Transverse colon (tissue), 4 donors: Measurements from ENCODE around the gene APBA3. TPM values are rescaled to one million over a fixed set of nuclear protein-coding genes. Genes with fewer than 3 reads are reported as not detected.

Experiments used
- DNase-seq: peaks from one replicate; pipeline ENCODE4 v3.0.0-alpha.2; 2019
- H3K27ac ChIP-seq, 4 donors: fragments of 200-600 bp; sonication (generic); 2 replicates each; pipeline ENCODE4 v1.5.1; 2016 to 2018; ENCODE audit warnings: inconsistent platforms in 4 of 4
- H3K27me3 ChIP-seq: fragments of 200-600 bp; sonication (generic); 2 replicates; pipeline ENCODE4 v1.5.1; 2017; ENCODE audit warnings: inconsistent platforms
- H3K36me3 ChIP-seq, 4 donors: fragments of 200-600 bp; sonication (generic); 2 replicates each; pipeline ENCODE4 v1.5.1; 2017 to 2019; ENCODE audit warnings: inconsistent platforms in 4 of 4
- H3K4me1 ChIP-seq, 4 donors: fragments of 200-600 bp; sonication (generic); 2 replicates each; pipeline ENCODE4 v1.5.1; 2017 to 2020; ENCODE audit warnings: inconsistent platforms in 4 of 4
- H3K4me3 ChIP-seq, 4 donors: fragments of 200-600 bp; sonication (generic); 1 replicate in 1 of 4; 2 replicates in 3 of 4; pipeline versions ENCODE4 v1.5.1 to v1.6.1; 2017 to 2019; ENCODE audit warnings: inconsistent platforms in 4 of 4
- H3K9me3 ChIP-seq, 2 donors: fragments of 200-600 bp; sonication (generic); 2 replicates each; pipeline ENCODE4 v1.5.1; 2017 to 2019; ENCODE audit warnings: inconsistent platforms in 2 of 2
- CTCF ChIP-seq, 5 experiments: fragments of 200-600 bp in 3 of 5; fragments of 450-650 bp in 2 of 5; sonication (generic) in 3 of 5; IDR thresholded peaks; 1 replicate in 2 of 5; 2 replicates in 3 of 5; pipeline ENCODE4 v1.5.1; 2016 to 2017; ENCODE audit warnings: antibody characterized with exemption in 5 of 5, inconsistent platforms in 3 of 5, mild to moderate bottlenecking in 2 of 5, moderate library complexity in 1 of 5
- EP300 ChIP-seq: sonication (generic); formaldehyde crosslinking; IDR thresholded peaks from one replicate; pipeline ENCODE4 v1.6.1; 2017; ENCODE audit warnings: antibody characterized with exemption, low read depth
- POLR2A ChIP-seq: fragments of 450-650 bp; IDR thresholded peaks from one replicate; pipeline ENCODE4 v1.6.1; 2016; ENCODE audit warnings: antibody characterized with exemption, mild to moderate bottlenecking, moderate library complexity
- POLR2AphosphoS5 ChIP-seq, 3 donors: sonication (generic); formaldehyde crosslinking; IDR thresholded peaks; one replicate each; pipeline ENCODE4 v1.6.1; 2016; ENCODE audit warnings: antibody characterized with exemption in 3 of 3
- WGBS, 2 donors: methylation state at CpG; one replicate each; pipeline ENCODE4 v1.1.5; 2018; ENCODE audit warnings: low coverage in 1 of 2; 5-methylcytosine and 5-hydroxymethylcytosine counted together
- in situ Hi-C, 4 donors: fragments of 200-750 bp; cut with MboI; loops; one replicate each; pipeline versions ENCODE4 v1.15.0 to v1.15.1; 2017; ENCODE audit warnings: low sequenced_read_pairs in 3 of 4, low pct_ligation_motif_present in 1 of 4, low pct_unique_long_range_greater_than_20kb in 1 of 4
- intact Hi-C: fragments of 100-400 bp; cut with DNase I; formaldehyde crosslinking; loops from one replicate; pipeline ENCODE4 v1.15.1; 2023; ENCODE audit warnings: low total_unique reads
- total RNA-seq, 4 donors: library from RNA; depleted of rRNA; stranded (reverse); fragments of >200 nt; gene quantifications; one replicate each; pipeline ENCODE4 v1.1.0, GENCODE V29; 2016

APBA3 gene
- total RNA-seq, result 100 to 1,000 TPM in 2 of 4 donors, 10 to 100 TPM in 2; 24.0 to 284 (median 95.7) TPM

- H3K9me3 ChIP-seq, result no peaks in the 10 kb centered on the region
- TF ChIP-seq CTCF (IDR thresholded peaks at IDR 0.05), result peak; percentile 54 to 85 (median 75)
- TF ChIP-seq POLR2A, result peak; percentile 79
- peak; percentile 80 to 86 (median 85) for TF ChIP-seq POLR2AphosphoS5 (IDR thresholded peaks at IDR 0.05)
- no peak for TF ChIP-seq EP300
- DNase-seq, result peak; percentile 95
- peaks cover 7 to 42% (median 33%) of the 10 kb centered on the region in 4 donors for H3K4me1 ChIP-seq
- 3 to 13% methylated on average over 7 to 42 of the region's 45 CpGs for WGBS, 2 donors
- peak within 1 kb of the TSS; percentile 86 to 95 (median 90) for H3K4me3 ChIP-seq
- H3K36me3 ChIP-seq, result peaks cover 0 to 12% (median 0%) of the 10 kb centered on the region in 4 donors
- no peaks in the 10 kb centered on the region for H3K27me3 ChIP-seq
- intact Hi-C loops, result no loop called here
- H3K27ac ChIP-seq, result peak within 1 kb of the TSS; percentile 93 to 98 (median 96)
- in situ Hi-C loops, result no loop called here
Measured at GRCh38 chr19:3761382-3762129, at the start of gene APBA3. APBA3 (minus strand) TSS chr19:3761692; CDS start chr19:3760264, 1,428 bp downstream.

- intact Hi-C loops (no loop called here), in situ Hi-C loops (no loop called here)
- H3K27me3 ChIP-seq, result no peaks in the 10 kb centered on the region
- WGBS, 2 donors, result 72% methylated on average over 36 of the region's 38 CpGs; no CpG with 5 or more reads in 1 of the 2 donors
- H3K4me3 ChIP-seq, result no peak overlapping the region
- no peaks in the 10 kb centered on the region for H3K36me3 ChIP-seq
- TF ChIP-seq POLR2AphosphoS5 (IDR thresholded peaks at IDR 0.05), result no peak
- H3K9me3 ChIP-seq, result no peaks in the 10 kb centered on the region
- no peak for DNase-seq
- H3K4me1 ChIP-seq, result peaks cover 0 to 10% (median 0%) of the 10 kb centered on the region in 4 donors
- H3K27ac ChIP-seq, result no peak overlapping the region
Measured at GRCh38 chr19:3810708-3811355, 49.3 kb upstream of the APBA3 start.

GRCh38 chr19:3809881-3810707 lies 48.6 kb upstream of the APBA3 start:
- TF ChIP-seq POLR2A (no peak), CTCF (IDR thresholded peaks at IDR 0.05) (no peak), POLR2AphosphoS5 (IDR thresholded peaks at IDR 0.05) (no peak), EP300 (no peak)
- Histone ChIP-seq H3K27me3 (no peaks in the 10 kb centered on the region), H3K9me3 (no peaks in the 10 kb centered on the region), H3K27ac (no peak overlapping the region), H3K4me3 (no peak overlapping the region), H3K4me1 (peaks cover 0 to 10% (median 0%) of the 10 kb centered on the region in 4 donors), H3K36me3 (no peaks in the 10 kb centered on the region)
- DNase-seq, result no peak
- WGBS, 2 donors, result 65 to 77% methylated on average over 6 to 25 of the region's 26 CpGs
- intact Hi-C loops (no loop called here), in situ Hi-C loops (no loop called here)

GRCh38 chr19:3808420-3809143 lies 47.1 kb upstream of the APBA3 start:
- no peak for TF ChIP-seq POLR2A
- TF ChIP-seq CTCF (IDR thresholded peaks at IDR 0.05), result no peak
- no peak for TF ChIP-seq POLR2AphosphoS5 (IDR thresholded peaks at IDR 0.05)
- Histone ChIP-seq H3K4me1 (peaks cover 0 to 8% (median 0%) of the 10 kb centered on the region in 4 donors), H3K27ac (no peak overlapping the region), H3K27me3 (no peaks in the 10 kb centered on the region), H3K4me3 (no peak overlapping the region), H3K9me3 (no peaks in the 10 kb centered on the region), H3K36me3 (no peaks in the 10 kb centered on the region)
- WGBS, 2 donors, result 70% methylated on average over 32 of the region's 33 CpGs; no CpG with 5 or more reads in 1 of the 2 donors
- no peak for DNase-seq
- in situ Hi-C loops (no loop called here), intact Hi-C loops (no loop called here)
